Islet of Langerhans (tissue), 1 donor: ENCODE measurements around the gene ITIH3.

ENCODE experiments used
- FAIRE-seq: peaks from one replicate; lab custom pipeline; 2011; peaks lifted over from hg19 to GRCh38; lab: Jason Lieb, UNC

ITIH3 gene

DNA sequence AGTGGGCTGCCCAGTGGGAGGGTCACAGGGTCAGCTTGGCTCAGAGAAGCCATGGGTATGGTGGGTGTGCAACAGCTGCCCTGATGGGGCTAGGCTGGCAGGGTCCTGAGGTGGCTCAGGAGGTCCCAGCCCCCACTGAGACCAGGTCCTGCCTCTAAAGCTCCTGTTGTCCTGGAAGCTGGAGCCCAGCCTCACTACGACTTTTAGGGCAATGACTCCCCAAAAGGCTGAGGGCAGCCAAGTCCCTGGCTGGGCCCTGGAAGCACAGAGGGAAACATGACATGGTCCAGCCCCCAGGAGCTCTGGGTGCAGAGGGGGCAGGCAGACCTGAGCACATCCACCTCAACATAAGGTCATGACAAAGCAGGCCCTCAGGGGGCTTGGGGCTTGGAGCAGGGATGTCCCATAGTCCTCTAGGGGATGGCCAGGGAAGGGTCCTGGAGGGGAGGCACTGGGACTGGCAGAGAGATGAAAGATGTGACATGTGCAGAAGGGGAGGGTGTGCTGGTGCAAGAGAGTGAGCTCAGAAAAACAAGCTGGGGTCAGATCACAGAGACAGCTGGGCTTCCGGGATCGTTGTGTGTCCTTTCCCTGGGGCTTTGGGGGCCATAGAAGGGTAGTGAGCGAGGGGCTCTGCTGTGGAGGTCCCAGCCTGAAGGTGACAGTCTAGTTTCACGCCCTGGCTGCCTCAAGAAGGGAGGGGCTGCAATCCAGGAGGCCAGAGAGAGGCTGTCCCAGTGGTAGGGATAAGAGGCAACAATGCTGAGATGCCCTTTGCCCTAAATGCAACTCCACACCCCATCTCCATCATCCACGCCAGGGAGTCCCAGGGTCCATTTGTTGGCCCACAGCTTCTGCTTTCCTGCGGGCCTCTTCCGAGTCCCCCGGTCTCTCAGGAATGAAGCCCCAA is 639 bp upstream of the ITIH3 start:
- no peak for FAIRE-seq

DNA sequence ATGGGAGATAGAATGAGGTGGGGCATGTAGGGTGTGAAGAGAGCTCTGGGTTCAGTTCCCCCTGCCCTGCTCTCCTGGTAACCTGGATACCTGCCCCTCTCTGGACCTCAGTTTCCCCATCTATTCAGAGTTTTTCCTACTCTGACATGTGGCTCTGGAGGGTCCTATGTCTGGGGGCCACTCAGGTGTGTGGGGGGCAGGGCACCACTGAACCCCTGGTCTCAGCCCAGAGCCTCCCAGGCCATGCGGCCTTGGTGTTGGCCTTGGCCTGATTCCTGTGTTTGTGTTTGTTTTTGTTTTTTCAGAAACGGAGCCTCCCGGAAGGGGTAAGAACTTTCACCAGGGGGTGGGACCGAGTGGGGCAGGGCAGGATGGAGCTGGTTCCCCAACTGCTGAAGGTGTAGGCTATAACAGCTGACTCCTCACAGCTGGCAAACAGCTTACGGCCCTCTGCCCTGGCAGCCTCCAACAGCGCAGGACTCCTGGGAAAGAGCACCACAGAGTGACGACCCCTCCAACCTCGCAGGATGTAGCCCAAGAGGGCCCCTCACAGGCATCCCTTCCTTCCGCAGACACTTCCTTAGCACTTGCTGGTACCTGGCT is 803 bp downstream of the ITIH3 start:
- FAIRE-seq, result no peak

DNA sequence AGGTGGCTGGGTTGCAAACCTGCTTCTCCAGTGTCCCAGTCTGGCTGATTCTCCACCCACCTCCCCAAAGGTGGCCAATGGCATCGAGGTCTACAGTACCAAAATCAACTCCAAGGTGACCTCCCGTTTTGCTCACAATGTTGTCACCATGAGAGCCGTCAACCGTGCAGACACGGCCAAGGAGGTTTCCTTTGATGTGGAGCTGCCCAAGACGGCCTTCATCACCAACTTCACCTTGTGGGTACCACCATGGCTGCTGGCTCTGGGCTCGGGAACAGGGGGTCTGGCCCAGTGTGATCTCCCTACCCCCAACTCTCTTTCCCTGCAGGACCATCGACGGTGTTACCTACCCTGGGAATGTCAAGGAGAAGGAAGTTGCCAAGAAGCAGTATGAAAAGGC is 1.8 kb downstream of the ITIH3 start:
- FAIRE-seq, result no peak

DNA sequence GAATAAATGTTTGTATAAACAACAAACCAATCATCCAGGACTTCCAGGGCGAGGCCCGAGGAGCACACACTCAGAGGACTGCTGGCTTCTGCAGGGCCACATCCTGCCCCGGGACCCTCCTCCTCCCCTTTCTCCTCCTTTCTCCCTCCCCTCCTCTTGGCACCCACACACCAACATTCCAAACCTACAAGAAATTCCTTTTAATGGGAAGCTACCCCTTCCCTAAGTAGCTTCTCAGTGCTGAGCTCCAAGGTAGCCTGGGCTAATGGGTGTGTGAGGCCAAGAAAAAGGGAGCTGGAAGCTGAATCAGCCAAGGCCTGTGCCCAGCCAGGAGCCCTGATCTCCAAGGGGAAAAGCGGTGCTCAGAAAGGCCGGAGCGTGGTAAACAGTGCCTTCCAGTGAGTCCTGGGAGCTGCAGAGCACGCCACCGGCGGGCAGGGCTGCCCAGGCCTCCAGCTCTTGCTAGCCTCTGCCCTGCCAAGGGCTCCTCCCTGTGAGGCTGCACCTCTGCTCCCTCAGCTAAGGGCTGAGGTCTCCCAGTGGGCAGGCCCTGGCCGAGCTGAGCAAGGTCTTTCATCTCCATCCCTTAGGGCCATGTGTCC is 3.9 kb downstream of the ITIH3 start:
- no peak for FAIRE-seq

DNA sequence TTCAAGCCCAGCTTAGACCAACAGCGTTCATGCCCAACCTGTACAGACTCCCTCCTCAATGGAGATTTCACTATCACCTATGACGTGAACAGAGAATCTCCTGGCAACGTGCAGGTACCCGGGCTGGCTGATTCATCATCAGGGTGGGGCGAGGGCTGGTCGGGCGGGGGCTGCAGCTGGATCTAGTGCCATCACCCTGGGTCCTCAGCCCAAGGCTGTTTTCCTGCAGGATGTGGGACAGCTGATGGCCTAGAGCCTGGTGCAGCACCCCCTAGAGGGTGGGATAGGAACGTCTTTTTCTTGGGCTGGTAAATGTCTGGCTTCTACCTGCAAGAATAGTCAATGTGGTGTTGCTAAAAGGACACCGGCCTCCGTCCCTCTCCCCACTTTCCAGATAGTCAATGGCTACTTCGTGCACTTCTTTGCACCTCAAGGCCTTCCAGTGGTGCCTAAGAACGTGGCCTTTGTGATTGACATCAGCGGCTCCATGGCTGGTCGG is 4.4 kb downstream of the ITIH3 start:
- FAIRE-seq, result no peak

DNA sequence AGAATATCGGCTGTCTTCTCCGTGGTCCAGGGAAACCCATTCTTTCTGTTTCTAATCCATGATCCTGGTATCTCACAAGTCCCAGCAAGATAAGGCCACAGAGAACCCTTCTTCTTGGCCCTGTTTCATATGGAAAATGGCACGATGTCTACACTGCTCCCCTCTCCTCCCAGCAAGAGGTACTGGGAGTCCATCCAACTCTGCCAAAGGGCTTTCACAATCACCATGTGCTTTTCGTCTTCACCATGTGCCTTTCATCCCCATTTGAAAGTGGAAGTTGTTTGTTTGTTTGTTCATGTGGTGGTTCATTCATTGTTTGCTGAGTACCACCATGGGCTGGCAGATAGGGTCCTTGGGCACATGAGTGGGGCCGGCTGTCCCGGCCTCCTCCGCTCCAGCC is 5.5 kb downstream of the ITIH3 start:
- FAIRE-seq, result no peak

DNA sequence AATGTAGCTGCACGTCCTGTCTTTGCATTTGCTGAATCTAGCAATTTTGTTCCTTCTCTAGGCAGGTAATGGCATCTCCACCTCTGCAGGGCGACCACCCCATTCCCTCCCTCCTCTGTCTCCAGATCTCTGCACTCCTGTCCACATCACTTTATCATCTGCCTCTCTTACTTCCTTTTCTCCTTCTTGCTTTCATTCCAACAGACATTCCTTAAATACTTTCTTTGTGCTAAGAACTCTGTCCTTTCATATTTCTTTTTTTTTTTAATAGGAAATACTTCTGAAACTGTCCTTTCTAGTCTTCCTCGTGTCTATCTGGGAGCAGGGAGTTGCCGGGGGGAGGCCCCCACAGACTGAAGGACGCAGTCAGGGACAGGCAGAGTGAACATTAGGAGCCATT is 7.2 kb downstream of the ITIH3 start:
- no peak for FAIRE-seq

DNA sequence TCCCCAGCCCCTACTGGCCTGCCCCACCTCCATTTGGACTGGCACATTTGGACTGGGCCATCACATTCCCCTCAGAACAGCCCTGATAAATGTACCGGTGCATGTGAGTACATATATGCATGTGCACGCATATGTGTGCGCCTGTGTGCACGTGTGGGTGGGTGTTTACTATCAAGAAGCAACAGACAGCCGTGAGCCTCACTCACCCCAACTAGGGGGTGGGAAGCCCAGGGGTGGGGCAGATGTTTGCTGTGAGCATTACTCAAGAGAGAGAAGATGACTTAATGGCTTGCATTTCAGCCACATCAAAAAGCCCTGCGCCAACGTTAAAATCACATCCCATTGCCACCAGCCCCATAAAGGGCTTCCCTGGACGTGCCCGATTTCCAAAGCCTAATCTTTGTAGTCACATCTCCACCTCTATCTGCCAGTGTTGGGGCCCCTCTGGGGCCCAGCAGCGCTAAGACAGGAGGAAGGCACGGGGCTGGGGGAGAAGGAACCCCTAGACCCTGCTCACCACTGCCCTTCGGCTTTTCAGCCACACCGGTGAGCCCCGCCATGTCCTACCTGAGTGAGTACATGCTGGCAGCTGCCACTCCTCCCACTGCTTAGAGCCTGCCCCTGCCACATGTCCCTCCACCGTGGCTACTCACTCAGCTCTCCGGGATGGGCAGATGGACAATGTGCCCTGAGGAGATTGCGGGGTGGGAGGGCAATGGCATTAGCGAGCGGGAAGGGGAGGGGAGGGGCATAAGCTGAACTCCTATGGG is 10.9 kb downstream of the ITIH3 start:
- no peak for FAIRE-seq

DNA sequence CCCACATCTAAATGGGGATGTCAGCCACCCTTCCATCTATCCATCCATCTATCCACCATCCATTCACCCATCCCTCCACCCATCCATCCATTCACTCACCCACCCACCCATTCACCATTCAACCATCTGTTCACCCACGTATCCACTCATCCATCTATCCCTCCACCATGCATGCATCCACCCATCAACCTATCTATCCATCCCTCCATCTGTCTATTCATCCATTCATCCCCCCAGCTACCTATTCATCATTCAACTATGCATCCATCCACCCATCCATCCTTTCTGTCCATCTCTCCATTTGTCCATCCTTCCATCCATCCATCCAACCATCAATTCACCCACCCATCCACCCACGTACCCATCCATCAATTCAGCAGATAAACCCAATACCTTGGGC is 14.6 kb downstream of the ITIH3 start:
- no peak for FAIRE-seq

DNA sequence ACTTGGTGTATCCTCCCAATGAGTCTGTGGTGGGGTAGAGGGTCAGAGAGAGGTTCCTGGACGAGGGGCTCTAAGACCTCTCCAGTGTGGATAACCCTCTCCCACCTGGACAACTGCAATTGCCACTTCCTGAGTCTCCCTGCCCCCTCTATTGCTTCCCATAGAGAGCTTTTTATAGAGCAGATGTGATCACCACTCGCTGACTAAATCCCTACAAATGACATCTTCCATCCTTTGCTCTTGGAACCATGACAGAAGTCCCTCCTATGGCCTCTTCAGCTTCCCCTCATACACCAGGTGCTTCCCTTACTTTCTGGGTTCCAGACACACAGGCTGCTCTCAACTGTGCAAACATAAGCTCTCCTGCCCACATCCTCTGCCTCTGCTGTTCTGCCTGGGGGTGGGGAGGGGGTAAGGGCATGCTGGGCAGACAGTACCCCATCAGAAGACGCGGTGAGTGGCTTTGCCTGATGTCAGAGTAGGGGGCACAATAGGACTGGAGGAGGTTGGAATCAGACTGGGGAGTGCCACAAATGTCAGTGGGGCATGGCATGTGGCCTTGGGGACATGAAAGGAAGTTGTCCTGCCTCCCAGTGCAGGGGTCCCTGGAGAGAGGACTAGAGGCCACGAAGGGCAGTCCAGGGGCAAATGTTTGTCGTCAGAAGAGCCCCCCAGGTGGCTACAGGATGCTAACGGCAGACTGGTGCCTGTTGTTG is 15.2 kb downstream of the ITIH3 start:
- FAIRE-seq, result no peak

DNA sequence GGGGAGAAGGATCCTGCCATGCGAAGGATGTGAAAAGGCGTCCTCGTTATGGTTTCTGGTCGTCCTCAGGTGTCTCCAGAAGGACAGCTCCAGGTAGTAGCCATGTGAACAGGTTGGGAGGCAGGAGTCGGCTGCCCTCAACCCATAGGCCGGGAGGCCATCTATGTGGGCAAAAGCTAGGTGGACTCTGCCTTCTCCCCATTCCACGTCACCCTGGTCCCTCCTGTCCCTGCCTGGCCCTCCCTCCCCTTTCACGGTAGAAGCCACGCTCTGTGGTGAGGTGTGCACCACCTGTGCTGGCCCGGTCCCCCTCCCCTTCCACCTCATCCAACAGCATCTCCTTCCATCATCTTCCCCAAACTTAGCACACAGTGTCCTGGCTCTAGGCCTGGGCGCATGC is 16.3 kb downstream of the ITIH3 start:
- FAIRE-seq, result no peak

DNA sequence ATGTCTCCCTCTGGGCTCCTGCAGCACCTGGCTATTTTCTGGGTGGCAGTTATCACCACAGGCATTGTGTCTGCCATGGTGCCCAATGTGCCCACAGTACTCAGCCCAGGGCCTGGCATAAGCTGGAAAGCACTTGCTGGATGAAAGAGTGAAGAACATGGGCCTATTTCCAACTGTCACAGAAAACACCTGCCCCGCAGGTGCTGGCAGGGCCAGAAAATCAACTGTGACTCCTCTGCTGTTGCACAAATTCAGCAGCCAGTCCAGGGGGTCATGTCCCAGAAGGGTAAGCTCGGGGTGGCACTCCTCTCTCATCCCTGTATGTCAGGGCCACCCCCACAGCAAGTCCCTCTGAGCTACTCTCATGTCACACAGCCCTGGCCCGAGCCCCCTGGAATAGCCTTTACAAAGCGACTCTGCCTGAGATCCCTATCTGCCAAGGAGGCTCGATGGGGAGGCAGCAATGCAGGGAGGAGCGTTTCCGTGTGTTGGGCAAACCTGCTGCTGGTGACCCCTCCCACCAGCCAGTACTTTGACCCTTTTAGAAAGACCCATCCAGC is 16.9 kb downstream of the ITIH3 start:
- no peak for FAIRE-seq

DNA sequence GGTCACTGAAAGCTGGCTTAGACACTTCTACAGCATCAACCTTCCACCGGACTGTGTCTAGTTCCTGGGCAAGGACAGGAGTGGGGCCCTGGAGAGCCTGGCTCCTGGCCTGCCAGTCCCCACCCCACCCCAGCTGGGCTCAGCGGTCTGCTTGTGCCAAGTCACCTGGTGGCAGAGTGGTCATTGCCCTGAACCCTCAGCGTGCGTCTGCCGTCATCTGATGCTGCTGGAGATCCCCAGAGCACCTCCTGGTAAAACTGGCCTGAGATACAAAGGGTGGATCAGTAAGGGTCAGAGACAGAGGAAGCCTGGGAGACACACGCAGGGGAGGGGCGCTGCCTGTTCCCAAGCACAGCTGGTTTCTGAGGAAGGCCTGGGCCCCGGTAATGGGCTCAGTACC is 19.2 kb downstream of the ITIH3 start:
- FAIRE-seq, result no peak

DNA sequence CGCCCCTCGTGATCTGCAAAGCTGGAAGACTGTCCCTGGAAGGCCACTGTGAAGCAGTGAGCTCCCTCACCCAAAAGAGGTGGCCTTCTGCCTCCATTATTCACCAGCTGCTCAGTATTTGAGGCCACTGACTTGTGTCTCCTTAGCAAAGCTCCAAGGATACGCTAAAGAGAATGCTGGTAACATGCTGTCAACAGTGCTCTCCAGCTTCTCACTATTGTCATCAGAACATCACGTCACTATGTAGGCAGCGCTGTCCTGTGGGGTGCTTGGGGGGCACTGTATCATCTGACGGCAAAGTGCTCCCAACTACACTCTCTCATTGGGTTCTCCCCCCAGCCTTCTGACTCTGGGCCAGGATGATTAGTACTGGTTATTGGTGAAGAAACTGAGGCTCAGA is 21.6 kb downstream of the ITIH3 start:
- no peak for FAIRE-seq

DNA sequence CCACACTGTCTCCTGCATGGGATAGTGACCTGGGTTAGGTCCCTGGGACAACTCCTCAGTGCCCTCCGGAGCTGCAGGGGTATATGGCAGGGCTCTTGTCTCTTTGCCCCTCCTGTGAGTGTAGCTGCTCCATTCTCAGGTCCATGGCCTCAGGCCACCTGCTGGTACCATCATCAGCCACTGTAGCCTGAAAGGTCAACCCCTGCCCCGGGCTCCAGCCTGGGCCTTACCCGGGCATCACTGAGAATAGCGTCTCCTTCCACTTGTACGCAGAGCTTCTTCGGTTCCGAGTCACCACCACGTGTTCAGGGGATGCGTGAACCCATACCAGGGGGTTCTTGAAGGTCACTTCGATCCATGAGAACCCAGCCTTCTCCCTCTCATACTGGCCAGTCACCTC is 22.1 kb downstream of the ITIH3 start:
- no peak for FAIRE-seq

DNA sequence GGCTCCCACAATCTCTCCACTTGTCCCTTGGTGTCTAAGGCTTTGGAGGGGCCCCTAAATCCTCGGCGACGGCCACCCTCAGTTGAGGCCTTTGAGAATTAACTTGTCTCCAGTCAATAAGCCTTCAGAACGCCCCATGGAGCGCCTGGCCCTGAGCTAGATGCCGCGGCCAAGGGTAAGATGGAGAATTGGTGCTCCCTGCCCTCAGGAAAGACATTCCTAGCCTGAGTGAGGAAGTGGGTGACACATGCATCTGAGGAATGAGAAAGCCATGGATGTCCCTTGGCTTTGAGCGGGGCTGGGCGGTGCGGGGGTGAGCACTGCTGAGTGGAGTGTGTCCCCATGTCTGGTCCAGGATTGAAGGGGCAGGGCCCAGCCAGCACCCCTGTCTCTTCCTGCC is 22.6 kb downstream of the ITIH3 start:
- no peak for FAIRE-seq

DNA sequence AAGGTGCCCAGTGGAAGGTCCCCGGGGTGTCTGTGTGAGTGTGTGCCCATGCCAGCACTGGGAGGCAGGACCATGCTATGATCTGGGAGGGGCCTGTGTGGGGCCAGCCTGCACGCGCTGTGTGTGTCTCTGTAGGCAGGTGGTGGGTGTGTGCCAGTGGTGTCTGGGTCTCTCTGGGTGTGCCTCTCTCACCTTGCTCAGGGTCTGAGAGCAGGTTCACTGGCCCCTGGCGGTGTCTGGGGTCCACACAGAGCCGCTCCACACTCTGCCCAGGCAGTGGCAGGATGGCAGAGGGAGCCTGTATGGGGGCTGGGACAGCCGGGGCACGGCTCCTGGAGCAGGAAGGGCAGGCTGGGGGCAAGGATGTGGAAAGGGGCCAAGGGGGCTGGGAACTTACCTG is 23.3 kb downstream of the ITIH3 start:
- no peak for FAIRE-seq

DNA sequence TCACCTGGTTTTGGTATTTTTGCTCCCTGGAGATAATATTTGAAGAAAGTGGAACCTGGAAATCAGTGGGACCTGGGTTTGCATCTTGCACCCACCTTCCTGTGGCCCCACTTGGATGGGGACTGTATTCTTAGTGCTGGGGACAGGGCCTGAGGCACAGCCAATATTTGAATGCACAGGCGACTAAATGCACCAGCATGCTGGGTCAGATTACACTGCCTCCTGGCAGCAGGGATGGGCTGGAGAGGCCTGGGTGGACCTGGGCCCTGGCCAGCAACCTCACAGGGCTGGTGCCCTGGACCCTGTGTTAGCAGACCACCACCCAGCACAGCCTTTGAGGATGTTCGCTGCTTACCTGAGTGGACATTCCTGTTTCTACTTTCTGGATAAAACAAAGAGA is 25.3 kb downstream of the ITIH3 start:
- no peak for FAIRE-seq

DNA sequence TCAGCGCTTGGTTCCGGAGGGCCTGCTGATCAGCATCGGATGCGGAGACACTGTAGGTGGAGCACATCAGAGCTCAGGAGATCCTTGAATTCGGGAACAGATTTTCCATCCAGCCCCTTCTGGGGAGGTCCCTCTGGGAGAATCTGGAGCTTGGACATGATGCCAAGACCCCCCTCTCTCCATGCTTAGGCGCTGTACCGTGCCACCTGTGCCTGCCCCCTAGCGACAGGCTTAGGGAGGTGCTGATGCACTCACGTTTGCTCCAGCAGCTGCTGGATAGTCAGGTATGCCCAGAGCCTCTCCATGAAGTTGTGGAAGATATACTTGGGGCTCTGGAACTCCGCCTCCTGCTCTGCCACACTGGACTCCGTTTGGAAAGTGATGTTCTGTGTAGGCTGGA is 26.1 kb downstream of the ITIH3 start:
- FAIRE-seq, result no peak

DNA sequence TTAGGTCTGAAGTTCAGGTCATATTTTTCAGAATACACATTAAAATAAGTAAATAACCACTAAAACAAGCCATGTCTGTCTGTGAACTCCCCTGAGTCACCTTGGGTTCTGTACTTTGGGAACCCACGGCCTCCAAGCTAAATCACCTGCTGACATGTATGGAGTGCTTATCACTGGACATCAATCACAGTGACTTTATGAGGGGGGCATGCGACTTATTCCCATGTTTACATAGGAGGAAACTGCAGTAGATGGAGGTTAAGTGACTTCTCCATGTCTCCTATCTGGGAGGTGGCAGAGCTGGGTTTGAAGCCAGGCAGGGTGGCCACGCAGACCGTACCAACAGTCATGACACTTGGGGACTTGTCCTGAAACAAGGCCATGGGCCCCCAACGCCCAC is 27.8 kb downstream of the ITIH3 start:
- no peak for FAIRE-seq

DNA sequence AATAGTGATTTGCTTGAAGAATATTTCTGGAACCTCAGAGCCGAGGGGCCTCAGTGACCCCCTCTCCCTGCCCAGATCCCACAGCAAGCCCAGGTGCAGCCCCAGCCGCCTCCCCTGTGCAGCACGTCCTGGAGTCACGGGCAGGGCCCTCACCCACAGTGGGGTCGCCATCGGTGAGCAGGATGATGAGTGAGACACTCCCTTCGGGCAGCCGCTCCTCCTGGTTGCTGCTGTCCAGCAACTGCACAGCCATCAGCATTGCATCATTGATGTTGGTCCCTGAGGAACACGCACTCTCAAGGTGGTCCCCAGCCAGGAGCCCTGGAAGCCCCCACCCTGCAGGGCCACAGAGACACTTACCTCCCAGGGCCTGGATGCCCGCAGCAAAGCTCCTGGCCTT is 29.4 kb downstream of the ITIH3 start:
- no peak for FAIRE-seq

DNA sequence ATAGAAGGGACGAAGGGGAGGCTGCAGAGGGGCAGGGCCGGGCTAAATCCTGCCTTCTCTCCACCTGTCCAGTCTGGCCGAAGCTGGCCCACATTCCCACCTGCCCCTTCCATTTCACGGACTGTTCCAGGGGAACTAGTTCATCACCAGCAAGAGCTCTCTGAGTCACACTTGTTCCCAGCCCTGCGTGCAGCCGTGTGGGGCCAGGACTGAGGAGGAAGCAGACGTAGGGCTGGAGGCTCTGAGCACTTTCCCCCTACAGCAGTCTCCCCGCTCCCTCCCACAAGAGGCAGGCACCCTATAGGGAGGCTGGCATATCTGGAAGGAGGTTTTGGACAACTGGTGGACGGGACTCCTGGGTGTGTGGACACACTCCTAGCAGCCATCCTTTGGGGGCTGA is 32.8 kb downstream of the ITIH3 start:
- no peak for FAIRE-seq
